Mucosa of descending colon (tissue), 3 donors: ENCODE data around the gene TRPM1. TPM values are rescaled to one million over a fixed set of nuclear protein-coding genes. Genes with fewer than 3 reads are reported as not detected.
A peak's percentile ranks its signal among the peaks of the same experiment; 100 is the strongest.

Experiments used
- ATAC-seq: fragments of 200-7000 bp; cut with Tn5 transposase; one replicate; pipeline ENCODE4 v1.9.1; 2020; ENCODE audit warnings: mild to moderate bottlenecking, moderate library complexity
- DNase-seq, 3 donors: peaks; one replicate each; pipeline ENCODE4 v3.0.0-alpha.2; 2020
- H3K36me3 ChIP-seq: fragments of 200-600 bp; one replicate; pipeline ENCODE4 v1.8.0; 2021; ENCODE audit warnings: low read depth, mild to moderate bottlenecking
- H3K4me1 ChIP-seq: fragments of 200-600 bp; one replicate; pipeline ENCODE4 v1.8.0; 2021; ENCODE audit warnings: low read depth, mild to moderate bottlenecking
- H3K4me3 ChIP-seq: fragments of 200-600 bp; one replicate; pipeline ENCODE4 v1.8.0; 2021; ENCODE audit warnings: mild to moderate bottlenecking
- H3K9me3 ChIP-seq: fragments of 200-600 bp; one replicate; pipeline ENCODE4 v1.8.0; 2021; ENCODE audit warnings: mild to moderate bottlenecking
- CTCF ChIP-seq: fragments of 200-600 bp; IDR thresholded peaks from one replicate; pipeline ENCODE4 v1.8.0; 2022; ENCODE audit warnings: antibody characterized with exemption, mild to moderate bottlenecking
- intact Hi-C, 2 donors: fragments of 100-400 bp; cut with DNase I in 1 of 2; cut with micrococcal nuclease in 1 of 2; formaldehyde crosslinking; loops; one replicate each; pipeline versions ENCODE4 v1.11.0 to v1.11.1; 2022; cut with DNase I, micrococcal nuclease
- total RNA-seq, 3 donors: library from RNA; stranded (reverse); fragmentation: NEBNext Ultra II Directional in 2 of 3; extraction: Animal tissue kit (Norgen Biotek cat#: 25700) in 2 of 3; gene quantifications; one replicate each; pipeline versions ENCODE4 v1.2.1 to v1.2.4, GENCODE V29; 2021 to 2023
- donor health status: DM: no; HTN: no; CAD: no; lungs with moderate emphysema.
- donor health status: DM: no; HTN: no; CAD: no.
- donor health status: DM: no; HTN: yes; CAD: no.

Gene TRPM1
- total RNA-seq, 3 donors from 2014 or later: not detected

- no peaks in the 10 kb centered on the region for H3K9me3 ChIP-seq
- intact Hi-C loops: no loop called here
- TF ChIP-seq CTCF: no peak
Observed at GRCh38 chr15:31005660-31006059, 95.9 kb downstream of the TRPM1 start.

GRCh38 chr15:31004220-31004733 is 97.2 kb downstream of the TRPM1 start:
- Histone ChIP-seq H3K9me3 (no peaks in the 10 kb centered on the region), H3K4me1 (no peaks in the 10 kb centered on the region), H3K4me3 (no peak overlapping the region), H3K36me3 (no peaks in the 10 kb centered on the region)
- DNase-seq (no peak), ATAC-seq (peak; percentile 79)
- no peak for TF ChIP-seq CTCF
- intact Hi-C loops: no loop called here

More at GRCh38 chr15:31005660-31006059, 95.9 kb downstream of the TRPM1 start:
- H3K36me3 ChIP-seq: no peaks in the 10 kb centered on the region
- DNase-seq (no peak), ATAC-seq (no peak)
- no peaks in the 10 kb centered on the region for H3K4me1 ChIP-seq
- no peak overlapping the region for H3K4me3 ChIP-seq

- Histone ChIP-seq H3K4me3 (no peak overlapping the region), H3K36me3 (no peaks in the 10 kb centered on the region), H3K4me1 (no peaks in the 10 kb centered on the region), H3K9me3 (no peaks in the 10 kb centered on the region)
- TF ChIP-seq CTCF: no peak
- intact Hi-C loops: no loop called here
- DNase-seq (no peak), ATAC-seq (no peak)
Observed at GRCh38 chr15:31001702-31002101, 99.8 kb downstream of the TRPM1 start.

GRCh38 chr15:30999729-31000128 is 101.8 kb downstream of the TRPM1 start:
- intact Hi-C loops: no loop called here

GRCh38 chr15:30997270-30997669 is 104.3 kb downstream of the TRPM1 start:
- no peak overlapping the region for H3K4me3 ChIP-seq

More at GRCh38 chr15:30999729-31000128, 101.8 kb downstream of the TRPM1 start:
- ATAC-seq (no peak), DNase-seq (no peak)
- Histone ChIP-seq H3K9me3 (no peaks in the 10 kb centered on the region), H3K36me3 (no peaks in the 10 kb centered on the region), H3K4me3 (no peak overlapping the region), H3K4me1 (no peaks in the 10 kb centered on the region)
- no peak for TF ChIP-seq CTCF

More at GRCh38 chr15:30997270-30997669, 104.3 kb downstream of the TRPM1 start:
- no peak for ATAC-seq
- TF ChIP-seq CTCF: no peak
- intact Hi-C loops: no loop called here
- Histone ChIP-seq H3K4me1 (no peaks in the 10 kb centered on the region), H3K36me3 (no peaks in the 10 kb centered on the region), H3K9me3 (no peaks in the 10 kb centered on the region)
- no peak for DNase-seq
